ENCODE results near the gene RNF224.
"Not testable (repeated sequence)": the region's sequence is repeated elsewhere in the genome, so short reads cannot be mapped to it uniquely, and the experiment has no call there.

Gene RNF224

GRCh38 chr9:137241490-137242268 lies 14.4 kb downstream of the RNF224 start:
- DNase-seq, result peak; percentile 78

GRCh38 chr9:137242269-137243203 lies 15.2 kb downstream of the RNF224 start:
- DNase-seq, result no peak

GRCh38 chr9:137243266-137243625 lies 15.9 kb downstream of the RNF224 start:
- DNase-seq, result not testable (repeated sequence)

- DNase-seq, result peak; percentile 57
These were observed 16.6 kb downstream of the RNF224 start for GRCh38 chr9:137243626-137244485.

GRCh38 chr9:137244486-137245449 lies 17.5 kb downstream of the RNF224 start:
- DNase-seq, result no peak

- no peak for DNase-seq
These were observed 18.4 kb downstream of the RNF224 start for GRCh38 chr9:137245450-137246421.

GRCh38 chr9:137247135-137247915 lies 20.0 kb downstream of the RNF224 start:
- no peak for DNase-seq

GRCh38 chr9:137247916-137248175 lies 20.5 kb downstream of the RNF224 start:
- DNase-seq, result no peak

GRCh38 chr9:137250329-137251193 lies 23.3 kb downstream of the RNF224 start:
- DNase-seq, result no peak

- no peak for DNase-seq
These were observed 23.8 kb downstream of the RNF224 start, which contains the start of gene STPG3 for GRCh38 chr9:137251194-137251461. TSS of gene STPG3 (plus strand) at chr9:137251286. CDS start at chr9:137251287, 1 bp downstream.

- no peak for DNase-seq
These were observed 24.4 kb downstream of the RNF224 start for GRCh38 chr9:137251490-137252268.

GRCh38 chr9:137252555-137253506 lies 25.5 kb downstream of the RNF224 start:
- no peak for DNase-seq

- no peak for DNase-seq
These were observed 26.7 kb downstream of the RNF224 start for GRCh38 chr9:137253717-137254623.

GRCh38 chr9:137254624-137255447 lies 27.5 kb downstream of the RNF224 start, which contains the start of gene NELFB:
TSS of gene NELFB (plus strand) at chr9:137255327.
- DNase-seq, result peak; percentile 95

All from hematopoietic multipotent progenitor cell treated with erythropoietin and hydrocortisone succinate and interleukin-3 and kit ligand, for 4 days (in vitro differentiated cells).